Stimulated activated CD4-positive, alpha-beta T cell treated with anti-CD3 and anti-CD28 coated beads, TNF-alpha, amount 100 ng/mL, for 48 hours (primary cell): ENCODE results near the gene TDRKH.
"Not testable (repeated sequence)": the region's sequence is repeated elsewhere in the genome, so short reads cannot be mapped to it uniquely, and the experiment has no call there.

Experiments used
- DNase-seq, 3 donors: peaks; one replicate each; pipeline ENCODE4 v3.0.0-alpha.2; 2020; ENCODE audit warnings: low read depth in 3 of 3

Gene TDRKH

GRCh38 chr1:151801846-151802245 is 11.5 kb upstream of the TDRKH start:
- no peak for DNase-seq

- DNase-seq = no peak
Observed at GRCh38 chr1:151801310-151801820, 11.1 kb upstream of the TDRKH start.

- DNase-seq = no peak
Observed at GRCh38 chr1:151800830-151801229, 10.5 kb upstream of the TDRKH start.

- DNase-seq = no peak
Observed at GRCh38 chr1:151799179-151800022, 9.1 kb upstream of the TDRKH start.

GRCh38 chr1:151798571-151798970 is 8.3 kb upstream of the TDRKH start:
- no peak for DNase-seq

GRCh38 chr1:151790940-151791651 is 796 bp upstream of the TDRKH start:
- DNase-seq = no peak

GRCh38 chr1:151787689-151788088 is 2.6 kb downstream of the TDRKH start:
- no peak for DNase-seq

GRCh38 chr1:151783796-151784195 is 6.5 kb downstream of the TDRKH start:
- DNase-seq = no peak

- DNase-seq = no peak
Observed at GRCh38 chr1:151782741-151783140, 7.6 kb downstream of the TDRKH start.

- not testable (repeated sequence) for DNase-seq
Observed at GRCh38 chr1:151782026-151782425, 8.3 kb downstream of the TDRKH start.

GRCh38 chr1:151780736-151781135 is 9.6 kb downstream of the TDRKH start:
- not testable (repeated sequence) for DNase-seq

GRCh38 chr1:151779852-151780251 is 10.4 kb downstream of the TDRKH start:
- no peak for DNase-seq

GRCh38 chr1:151777317-151777716 is 13.0 kb downstream of the TDRKH start:
- DNase-seq = no peak

- DNase-seq = no peak
Observed at GRCh38 chr1:151776665-151777062, 13.6 kb downstream of the TDRKH start.

- no peak for DNase-seq
Observed at GRCh38 chr1:151775894-151776664, 14.2 kb downstream of the TDRKH start.

GRCh38 chr1:151774256-151774922 is 15.9 kb downstream of the TDRKH start:
- DNase-seq = no peak

GRCh38 chr1:151773702-151774101 is 16.6 kb downstream of the TDRKH start:
- no peak for DNase-seq

- DNase-seq = not testable (repeated sequence)
Observed at GRCh38 chr1:151769270-151769669, 21.0 kb downstream of the TDRKH start.

- DNase-seq = not testable (repeated sequence)
Observed at GRCh38 chr1:151768351-151769066, 21.8 kb downstream of the TDRKH start.

- DNase-seq = no peak
Observed at GRCh38 chr1:151763990-151764389, 26.3 kb downstream of the TDRKH start.
